SU-DHL-6 (cell line): Measurements from ENCODE around the gene SPOCD1.

Experiments
- H2AFZ ChIP-seq: fragments of 200-600 bp; sonication (generic); 2 replicates; pipeline ENCODE4 v1.6.1; 2014; ENCODE audit warnings: low read depth, mild to moderate bottlenecking, moderate library complexity, mixed read lengths, antibody characterized with exemption, low read length; ENCODE audit not compliant: severe bottlenecking
- H3F3A ChIP-seq: fragments of 200-600 bp; shearing (Covaris generic); 2 replicates; pipeline ENCODE4 v1.6.0; 2016; ENCODE audit warnings: antibody characterized with exemption, mild to moderate bottlenecking; ENCODE audit not compliant: insufficient read depth
- H3K27ac ChIP-seq: fragments of 200-600 bp; sonication (generic); 2 replicates; pipeline ENCODE4 v1.5.1; 2016; ENCODE audit warnings: low read depth, mild to moderate bottlenecking, low read length, moderate library complexity, mixed read lengths
- H3K27me3 ChIP-seq: fragments of 200-600 bp; sonication (generic), shearing (Covaris generic); 2 replicates; pipeline ENCODE4 v1.6.0; 2014; ENCODE audit warnings: mild to moderate bottlenecking, low read length
- H3K36me3 ChIP-seq: fragments of 200-600 bp; sonication (generic); 2 replicates; pipeline ENCODE4 v1.6.1; 2014; ENCODE audit warnings: mild to moderate bottlenecking, low read length, mixed read lengths
- H3K4me2 ChIP-seq: fragments of 300-600, 200-600 bp; shearing (Covaris generic), sonication (generic); 2 replicates; pipeline ENCODE4 v1.6.0; 2014; ENCODE audit warnings: low read length, low read depth, mild to moderate bottlenecking; ENCODE audit not compliant: poor library complexity, severe bottlenecking
- H3K4me3 ChIP-seq: fragments of 200-600 bp; sonication (generic); 2 replicates; pipeline ENCODE4 v1.5.1; 2014; ENCODE audit warnings: antibody characterized with exemption, low read length, mild to moderate bottlenecking, mixed read lengths; ENCODE audit not compliant: insufficient read depth, poor library complexity, severe bottlenecking
- H3K79me2 ChIP-seq: fragments of 200-600 bp; sonication (generic); 2 replicates; pipeline ENCODE4 v1.6.1; 2014; ENCODE audit warnings: mild to moderate bottlenecking, low read length, moderate library complexity; ENCODE audit not compliant: insufficient read depth
- H3K9ac ChIP-seq: fragments of 200-600 bp; sonication (generic); 2 replicates; pipeline ENCODE4 v1.7.0; 2014; ENCODE audit warnings: mild to moderate bottlenecking, low read length
- H3K9me2 ChIP-seq: fragments of 200-600 bp; sonication (generic); replicated peaks from 2 replicates; pipeline ENCODE4 v1.6.1; 2014; ENCODE audit warnings: low read length; ENCODE audit not compliant: insufficient read depth
- H3K9me3 ChIP-seq: fragments of 200-600 bp; sonication (generic); 2 replicates; pipeline ENCODE4 v1.6.1; 2014; ENCODE audit warnings: low read length, mixed read lengths; ENCODE audit not compliant: insufficient read depth
- H4K20me1 ChIP-seq: fragments of 200-600 bp; sonication (generic); 2 replicates; pipeline ENCODE4 v1.6.1; 2014; ENCODE audit warnings: low read depth, mild to moderate bottlenecking, antibody characterized with exemption, low read length, moderate library complexity, mixed read lengths
- EZH2phosphoT487 ChIP-seq: fragments of 200-600 bp; sonication (generic), shearing (Covaris generic); conservative IDR thresholded peaks from 2 replicates; pipeline ENCODE4 v1.6.1; 2018; ENCODE audit warnings: mild to moderate bottlenecking, antibody characterized with exemption, low read length, moderate library complexity, mixed read lengths
- TF ChIP-seq, protein P1 (sequence below): fragments of 200-600 bp; sonication (generic); IDR thresholded peaks from one replicate; pipeline ENCODE4 v1.5.1; 2017; ENCODE audit warnings: antibody characterized with exemption, mild to moderate bottlenecking, low read length, moderate library complexity; ENCODE audit not compliant: insufficient read depth, poor library complexity, severe bottlenecking

Gene SPOCD1

DNA sequence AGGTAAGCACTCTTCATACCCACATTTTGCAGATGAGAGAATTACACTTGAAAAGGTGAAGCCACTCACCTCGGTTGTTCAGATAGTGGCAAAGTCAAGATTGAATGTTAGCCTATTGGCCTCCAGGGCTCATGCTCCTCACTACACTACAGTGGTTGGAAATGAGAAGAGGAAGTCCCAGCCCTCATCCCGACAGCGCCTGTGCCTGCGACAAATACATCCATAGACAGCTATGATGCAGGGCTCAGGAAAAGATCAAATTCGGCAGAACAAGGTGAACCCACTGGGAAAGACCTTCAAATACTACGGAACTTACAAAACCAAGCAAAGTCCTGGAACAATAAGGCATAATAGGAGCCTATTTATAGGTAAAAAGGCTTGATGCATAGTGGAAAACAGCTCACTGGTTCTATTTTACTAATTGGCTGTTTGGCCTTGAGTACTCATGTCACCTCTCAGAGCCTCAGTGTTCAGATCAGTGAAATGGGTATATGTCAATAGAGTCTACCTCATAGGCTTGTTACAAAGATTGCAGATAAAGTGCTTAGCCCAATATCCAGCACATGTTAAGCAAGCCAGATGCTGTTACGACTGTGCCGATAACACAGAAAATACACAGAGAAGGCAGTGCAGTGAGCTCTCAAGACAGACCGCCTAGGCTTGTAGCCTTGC is 3.5 kb downstream of the SPOCD1 start:
- H3F3A ChIP-seq, result peaks cover 13% of the 10 kb centered on the region; the same call in 1 of the 2 replicates
- TF ChIP-seq, protein P1, sequence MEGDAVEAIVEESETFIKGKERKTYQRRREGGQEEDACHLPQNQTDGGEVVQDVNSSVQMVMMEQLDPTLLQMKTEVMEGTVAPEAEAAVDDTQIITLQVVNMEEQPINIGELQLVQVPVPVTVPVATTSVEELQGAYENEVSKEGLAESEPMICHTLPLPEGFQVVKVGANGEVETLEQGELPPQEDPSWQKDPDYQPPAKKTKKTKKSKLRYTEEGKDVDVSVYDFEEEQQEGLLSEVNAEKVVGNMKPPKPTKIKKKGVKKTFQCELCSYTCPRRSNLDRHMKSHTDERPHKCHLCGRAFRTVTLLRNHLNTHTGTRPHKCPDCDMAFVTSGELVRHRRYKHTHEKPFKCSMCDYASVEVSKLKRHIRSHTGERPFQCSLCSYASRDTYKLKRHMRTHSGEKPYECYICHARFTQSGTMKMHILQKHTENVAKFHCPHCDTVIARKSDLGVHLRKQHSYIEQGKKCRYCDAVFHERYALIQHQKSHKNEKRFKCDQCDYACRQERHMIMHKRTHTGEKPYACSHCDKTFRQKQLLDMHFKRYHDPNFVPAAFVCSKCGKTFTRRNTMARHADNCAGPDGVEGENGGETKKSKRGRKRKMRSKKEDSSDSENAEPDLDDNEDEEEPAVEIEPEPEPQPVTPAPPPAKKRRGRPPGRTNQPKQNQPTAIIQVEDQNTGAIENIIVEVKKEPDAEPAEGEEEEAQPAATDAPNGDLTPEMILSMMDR, result no peak
- no peak for TF ChIP-seq EZH2phosphoT487
- H4K20me1 ChIP-seq, result no peaks in the 10 kb centered on the region
- H3K27me3 ChIP-seq, result no peaks in the 10 kb centered on the region
- H3K9ac ChIP-seq, result no peak overlapping the region
- no peaks in the 10 kb centered on the region for H3K9me3 ChIP-seq
- H3K27ac ChIP-seq, result no peak overlapping the region
- H3K79me2 ChIP-seq, result no peaks in the 10 kb centered on the region
- H3K36me3 ChIP-seq, result no peaks in the 10 kb centered on the region
- H2AFZ ChIP-seq, result no peak overlapping the region
- no peaks in the 10 kb centered on the region for H3K9me2 ChIP-seq
- no peak overlapping the region for H3K4me2 ChIP-seq
- no peak overlapping the region for H3K4me3 ChIP-seq

DNA sequence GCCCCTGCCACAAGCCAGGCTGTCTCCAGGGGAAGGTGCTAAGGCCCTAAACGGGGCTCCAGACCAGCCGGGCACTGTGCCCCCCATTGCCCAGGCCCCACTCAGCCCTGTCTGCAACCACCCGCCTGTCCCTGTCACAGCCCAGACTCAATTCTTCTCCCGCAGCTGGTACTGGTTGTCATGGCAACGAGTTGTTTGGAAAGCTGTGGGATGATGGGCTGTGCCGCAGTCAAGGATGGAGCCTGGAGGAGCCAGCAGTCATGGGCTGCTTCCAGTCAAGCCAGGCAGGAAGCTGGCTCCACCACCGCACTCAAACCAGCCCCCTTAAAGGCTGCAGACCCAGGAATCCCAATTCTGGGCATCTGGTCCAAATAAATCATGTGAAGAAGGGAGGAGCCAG is 4.2 kb downstream of the SPOCD1 start:
- Histone ChIP-seq H3K4me2 (no peak overlapping the region), H3K79me2 (no peaks in the 10 kb centered on the region), H3F3A (peaks cover 11% of the 10 kb centered on the region; the same call in 1 of the 2 replicates), H3K27me3 (no peaks in the 10 kb centered on the region), H3K4me3 (no peak overlapping the region), H3K9me2 (no peaks in the 10 kb centered on the region), H3K9ac (no peak overlapping the region), H4K20me1 (no peaks in the 10 kb centered on the region), H2AFZ (no peak overlapping the region), H3K9me3 (no peaks in the 10 kb centered on the region), H3K36me3 (no peaks in the 10 kb centered on the region), H3K27ac (no peak overlapping the region)
- TF ChIP-seq, protein P1, result no peak
- TF ChIP-seq EZH2phosphoT487, result no peak

DNA sequence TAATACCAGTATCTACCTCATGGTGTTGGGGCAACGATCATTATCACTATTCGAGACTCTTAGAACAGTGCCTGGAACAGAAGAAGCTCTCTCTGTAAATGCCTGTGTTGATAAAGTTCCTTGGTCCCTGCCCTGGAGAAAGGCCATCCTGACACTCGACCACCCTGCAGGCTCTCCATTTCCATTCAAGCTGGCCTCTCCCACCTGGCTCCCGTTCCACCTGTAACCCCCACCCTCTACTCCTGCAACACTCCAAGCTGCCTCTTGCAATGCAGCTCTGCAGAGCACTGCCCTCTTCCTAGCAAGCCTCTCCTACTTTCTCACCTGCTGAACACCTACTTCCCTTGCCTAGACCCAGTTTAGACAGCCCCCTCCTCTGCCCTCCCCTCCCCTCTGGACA is 6.1 kb downstream of the SPOCD1 start:
- Histone ChIP-seq H3F3A (peaks cover 6% of the 10 kb centered on the region; the same call in 1 of the 2 replicates), H2AFZ (no peak overlapping the region), H3K79me2 (no peaks in the 10 kb centered on the region), H3K4me3 (no peak overlapping the region), H3K36me3 (no peaks in the 10 kb centered on the region), H3K9me3 (no peaks in the 10 kb centered on the region), H3K27me3 (no peaks in the 10 kb centered on the region), H3K9me2 (no peaks in the 10 kb centered on the region), H3K4me2 (no peak overlapping the region), H3K9ac (no peak overlapping the region), H3K27ac (no peak overlapping the region), H4K20me1 (no peaks in the 10 kb centered on the region)
- TF ChIP-seq, protein P1, result no peak
- no peak for TF ChIP-seq EZH2phosphoT487
